D341Med (cell line): ENCODE results near the gene ZNF367.

Experiments
- DNase-seq: peaks from one replicate; pipeline ENCODE4 v3.0.0; 2012; ENCODE audit warnings: low spot score

The ZNF367 gene

DNA sequence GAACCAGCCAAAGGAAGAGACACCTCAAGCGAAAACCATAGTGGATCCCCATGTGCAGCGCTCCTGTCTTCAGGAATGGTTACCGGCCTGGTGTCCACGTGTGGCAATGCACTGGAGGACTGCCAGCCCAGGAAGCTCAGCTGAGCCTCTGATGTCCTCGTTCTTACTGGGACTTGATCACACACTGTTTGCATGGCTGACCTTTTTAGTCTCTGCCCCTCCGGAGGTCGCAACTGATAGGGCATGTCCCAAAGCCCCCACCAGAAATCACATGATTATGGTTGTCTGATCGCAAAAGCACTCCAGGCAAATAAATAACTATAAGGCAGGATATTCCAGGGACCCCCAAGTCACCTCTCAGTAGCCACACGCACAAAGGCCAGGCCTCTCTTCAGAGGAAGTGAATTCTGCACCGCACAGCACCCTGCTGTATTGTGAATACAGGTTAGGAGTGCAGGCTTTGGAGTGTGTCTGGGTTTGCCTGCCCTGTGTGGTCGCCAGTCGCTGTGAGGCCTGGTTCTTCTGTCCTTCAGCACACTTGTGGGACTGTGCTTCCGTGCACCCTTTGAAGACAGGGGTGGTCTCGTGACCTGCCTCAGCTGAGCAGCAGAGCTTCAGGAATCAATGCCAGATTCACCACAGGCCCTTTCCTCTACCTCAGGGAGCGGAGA, 18.4 kb upstream of the ZNF367 start:
- no peak for DNase-seq

DNA sequence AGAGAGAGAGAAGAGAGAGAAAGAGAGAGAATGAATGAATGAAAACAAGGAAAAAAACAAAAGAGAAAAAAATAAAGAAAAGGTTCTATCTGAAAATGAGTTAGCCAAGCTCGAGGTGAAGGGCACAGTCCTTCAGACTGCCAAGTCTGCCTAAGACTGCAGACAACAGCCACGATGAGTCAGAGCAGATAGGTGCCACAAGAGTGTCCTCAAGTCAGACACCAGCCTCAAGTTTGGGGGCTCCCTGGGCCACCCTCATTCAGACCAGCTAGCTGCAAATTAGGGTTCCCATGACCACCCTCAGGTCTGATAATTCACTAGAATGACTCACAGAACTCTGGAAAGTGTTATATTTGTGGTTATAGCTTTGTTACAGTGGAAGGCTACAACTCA, 17.9 kb upstream of the ZNF367 start:
- no peak for DNase-seq

DNA sequence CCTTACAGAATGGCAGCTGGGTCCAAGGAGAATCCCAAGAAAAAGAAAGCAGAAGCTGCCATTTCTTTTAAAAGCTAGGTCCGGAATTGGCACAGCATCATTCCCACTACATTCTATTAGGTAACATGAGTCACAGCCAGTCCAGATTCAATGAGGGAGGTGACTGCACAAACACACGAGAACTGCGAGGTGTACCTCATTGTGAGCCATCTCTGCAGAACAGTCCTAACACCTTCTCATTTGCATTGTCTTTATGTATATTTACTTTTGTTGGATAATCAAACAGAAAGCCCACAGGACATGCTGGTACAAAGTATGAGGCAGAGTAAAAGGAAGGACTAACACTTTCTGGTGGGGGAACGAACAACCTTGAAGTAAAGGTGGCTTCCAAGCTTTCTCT, 17.2 kb upstream of the ZNF367 start:
- DNase-seq = no peak

DNA sequence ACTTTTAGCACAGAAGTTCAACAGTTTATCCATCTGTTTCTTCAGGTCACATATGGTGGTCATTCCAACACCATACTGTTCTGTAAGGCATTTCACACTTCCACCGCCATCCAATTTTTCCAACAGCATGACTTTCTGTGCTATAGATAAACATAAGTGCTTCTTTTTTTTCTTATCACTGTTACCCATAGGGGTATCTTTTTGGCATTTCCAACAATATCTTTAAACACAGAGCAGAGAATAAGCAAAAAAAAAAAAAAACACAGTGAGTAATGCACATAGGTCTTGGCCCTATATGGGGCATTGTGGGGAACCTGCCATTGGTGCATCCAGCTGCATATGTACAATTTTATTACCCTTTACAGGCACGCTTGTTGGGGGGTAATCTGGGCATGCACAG, 12.2 kb upstream of the ZNF367 start:
- DNase-seq = no peak

DNA sequence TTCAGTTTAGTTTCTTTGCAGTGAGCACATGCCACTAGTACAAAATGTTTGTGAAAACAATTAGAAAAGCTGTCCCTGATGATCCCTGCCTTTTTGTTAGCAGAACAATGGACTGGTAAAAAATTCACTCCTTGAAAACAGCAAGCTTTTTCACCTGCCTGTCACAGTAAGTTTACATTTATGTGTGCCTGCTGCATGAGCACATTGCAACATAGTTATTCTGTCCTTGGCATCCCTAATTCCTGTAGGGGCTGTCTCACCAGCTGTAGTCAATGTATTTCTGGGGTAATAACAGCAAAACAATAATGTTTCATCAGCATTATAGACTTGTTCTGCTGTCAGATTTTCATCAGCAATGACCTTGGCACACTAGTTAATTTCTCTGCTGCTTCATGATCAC, 11.6 kb upstream of the ZNF367 start:
- no peak for DNase-seq

DNA sequence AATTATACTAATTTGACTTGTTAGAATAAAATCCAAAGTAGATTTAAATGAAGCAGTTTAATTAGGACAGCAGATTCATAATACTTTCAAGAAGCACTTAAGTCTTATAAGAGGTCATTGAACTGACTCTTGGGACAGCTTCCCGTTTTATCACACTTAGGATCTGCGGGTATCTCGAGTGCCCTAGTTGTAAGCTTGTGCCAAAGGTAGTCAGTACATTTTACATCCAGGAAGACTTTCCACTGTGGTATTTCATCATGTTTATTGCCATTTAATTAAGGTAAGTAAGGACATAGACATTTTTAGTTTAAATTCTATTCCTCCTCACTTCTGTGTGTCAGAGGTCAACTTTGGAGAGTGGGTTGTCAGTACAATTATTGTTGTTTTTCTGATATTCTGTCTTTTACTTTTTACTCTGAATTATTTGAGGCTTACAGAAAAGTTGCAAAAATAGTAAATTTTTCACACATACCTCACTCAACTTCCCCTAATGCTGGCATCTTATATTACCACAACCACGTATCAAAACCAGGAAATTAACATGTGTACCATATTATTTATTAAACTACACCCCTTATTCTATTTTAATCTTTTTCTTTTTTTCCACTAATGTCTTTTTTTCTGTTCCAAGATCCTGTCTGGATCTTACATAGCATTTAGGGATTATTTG, 7.5 kb upstream of the ZNF367 start:
- no peak for DNase-seq

DNA sequence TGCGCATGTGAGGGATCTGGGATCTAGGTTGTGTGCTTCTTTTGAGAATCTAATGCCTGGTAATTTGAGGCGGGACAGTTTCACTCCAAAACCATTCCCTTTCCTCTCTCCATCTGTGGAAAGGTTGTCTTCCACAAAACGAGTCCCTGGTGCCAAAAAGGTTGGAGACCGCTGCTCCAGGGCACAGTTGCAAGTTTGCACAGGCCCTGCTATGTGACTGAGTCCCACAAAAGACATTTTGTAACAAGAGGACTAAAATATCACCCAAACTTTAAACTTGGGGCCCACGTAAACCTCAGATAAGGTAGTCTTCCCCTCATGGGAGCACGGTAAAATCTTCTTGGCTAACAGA, 5.8 kb upstream of the ZNF367 start:
- DNase-seq = no peak

DNA sequence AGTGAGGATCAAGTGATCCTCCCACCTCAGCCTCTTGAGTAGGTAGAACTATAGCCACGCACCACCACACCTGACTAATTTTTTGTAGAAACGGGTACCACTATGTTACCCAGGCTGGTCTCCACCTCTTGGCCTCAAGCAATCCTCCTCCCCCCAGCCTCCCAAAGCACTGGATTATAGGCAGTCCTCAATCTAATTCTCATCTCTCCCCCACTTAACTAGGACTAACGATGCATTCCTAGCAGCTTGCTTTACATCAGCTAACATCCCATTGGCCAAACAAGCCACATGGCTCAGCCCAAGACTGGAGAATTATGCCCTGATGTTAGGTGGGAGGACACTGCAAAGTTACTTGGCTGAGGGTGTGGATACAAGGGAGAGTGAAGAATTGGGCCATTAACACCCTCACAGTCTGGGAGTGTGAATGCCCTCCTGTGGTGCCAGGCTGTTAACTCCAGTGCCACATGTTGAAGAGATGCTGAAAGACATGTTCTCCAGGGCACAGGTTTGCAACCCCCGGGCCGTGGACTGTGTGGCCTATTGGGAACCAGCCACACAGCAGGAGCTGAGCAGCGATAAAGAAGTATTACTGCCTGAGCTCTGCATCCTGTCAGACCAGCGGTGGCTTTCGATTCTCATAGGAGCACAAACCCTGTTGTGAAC, 5.3 kb upstream of the ZNF367 start:
- no peak for DNase-seq

DNA sequence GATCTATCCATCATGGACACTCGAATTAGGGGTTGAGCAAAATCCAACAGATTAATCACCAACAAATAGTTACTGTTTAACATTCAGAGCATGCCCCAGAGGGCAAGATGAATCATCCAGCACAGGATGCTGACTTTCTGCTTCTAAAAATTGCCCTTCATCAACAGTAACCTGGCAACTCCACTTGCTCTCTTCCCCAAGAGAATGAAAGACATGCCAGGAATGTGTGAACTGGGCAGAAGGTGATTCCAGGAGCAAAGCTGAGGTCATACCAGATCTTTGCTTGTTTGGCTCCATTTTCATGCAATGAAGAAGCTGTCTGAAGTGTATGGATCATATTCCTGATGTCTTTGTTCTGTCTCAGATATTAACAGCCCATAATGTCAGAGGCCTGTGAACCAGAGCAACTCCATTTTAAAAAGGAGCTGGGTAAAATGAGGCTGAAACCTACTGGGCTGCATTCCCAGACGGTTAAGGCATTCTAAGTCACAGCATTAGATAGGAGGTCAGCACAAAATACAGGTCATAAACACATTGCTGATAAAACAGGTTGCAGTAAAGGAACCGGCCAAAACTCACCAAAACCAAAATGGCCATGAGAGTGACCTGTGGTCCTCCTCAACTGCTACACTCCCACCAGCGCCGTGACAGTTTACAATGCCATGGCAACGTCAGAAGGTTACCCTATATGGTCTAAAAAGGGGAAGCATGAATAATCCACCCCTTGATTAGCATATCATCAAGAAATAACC, 2.5 kb upstream of the ZNF367 start:
- DNase-seq = no peak

DNA sequence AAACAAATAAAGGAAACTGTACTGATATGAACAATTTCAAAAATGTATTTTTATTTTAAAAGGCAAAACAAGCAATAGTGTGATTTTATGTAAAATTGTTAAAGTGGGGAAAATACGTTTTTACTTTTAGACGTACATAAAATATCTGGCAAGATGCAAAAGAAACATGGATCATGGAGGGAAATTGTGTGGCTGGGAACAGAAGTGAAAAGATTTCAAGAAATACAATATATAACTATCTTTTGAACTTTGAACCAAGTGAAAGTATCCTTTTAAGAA, 1.5 kb upstream of the ZNF367 start:
- no peak for DNase-seq

DNA sequence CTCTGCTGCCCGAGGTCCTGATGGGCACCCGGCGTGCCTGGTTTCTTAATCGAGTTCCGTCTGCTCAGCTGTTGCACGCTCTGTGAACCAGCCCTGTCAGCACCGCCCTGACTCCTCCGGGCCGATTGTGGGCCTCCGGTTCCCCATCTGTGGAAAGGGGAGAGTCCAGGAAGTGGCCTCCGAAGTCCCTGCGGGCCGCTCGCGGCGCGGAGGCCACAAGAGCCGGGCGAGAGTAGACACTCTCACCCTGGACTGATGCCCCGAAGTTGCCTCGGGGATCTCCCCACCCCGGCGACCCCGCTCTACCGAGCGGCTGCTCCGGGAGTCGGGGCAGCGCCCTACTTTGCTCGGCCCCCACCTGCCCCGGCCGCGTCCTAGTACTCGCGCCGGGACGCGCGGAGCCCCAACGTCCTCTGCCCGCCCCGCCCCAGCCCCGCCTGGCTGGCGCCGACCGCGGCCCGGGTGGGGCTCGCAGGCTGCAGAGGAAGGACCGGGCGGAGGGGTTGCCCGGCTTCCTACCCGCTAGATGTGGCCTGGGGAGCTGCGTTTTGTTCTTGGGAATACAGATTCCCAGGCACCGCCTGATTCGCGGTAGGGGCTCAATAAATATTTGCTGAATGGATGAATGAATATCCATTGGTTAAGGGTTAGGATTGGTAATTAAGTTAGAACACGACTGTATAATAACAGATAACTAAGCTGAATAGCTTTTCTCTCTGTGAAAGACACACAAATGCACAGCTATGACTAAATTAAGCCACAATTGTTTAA, 935 bp upstream of the ZNF367 start:
- peak; percentile 86 for DNase-seq

DNA sequence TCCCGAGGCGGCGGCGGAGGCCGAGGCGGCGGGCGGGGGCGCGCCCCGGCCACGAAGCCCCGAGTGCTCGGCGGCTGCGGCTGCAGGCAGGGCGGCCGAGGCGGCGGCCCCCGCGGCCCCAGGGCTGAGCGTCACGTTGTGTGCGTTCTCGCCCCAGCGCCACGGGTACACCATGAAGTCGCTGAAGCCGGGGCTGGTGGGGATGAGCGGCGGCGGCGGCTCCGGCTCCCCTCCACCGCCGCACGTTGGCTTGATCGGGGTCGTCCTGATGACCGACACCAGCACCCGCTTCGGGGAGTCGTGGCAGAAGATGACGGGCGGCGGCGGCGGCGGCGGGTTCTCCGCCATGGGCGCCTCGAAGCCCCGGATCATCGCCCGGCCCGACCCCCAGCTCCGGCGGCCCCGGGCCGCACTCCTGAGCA, 498 bp downstream of the ZNF367 start:
- peak; percentile 50 for DNase-seq

DNA sequence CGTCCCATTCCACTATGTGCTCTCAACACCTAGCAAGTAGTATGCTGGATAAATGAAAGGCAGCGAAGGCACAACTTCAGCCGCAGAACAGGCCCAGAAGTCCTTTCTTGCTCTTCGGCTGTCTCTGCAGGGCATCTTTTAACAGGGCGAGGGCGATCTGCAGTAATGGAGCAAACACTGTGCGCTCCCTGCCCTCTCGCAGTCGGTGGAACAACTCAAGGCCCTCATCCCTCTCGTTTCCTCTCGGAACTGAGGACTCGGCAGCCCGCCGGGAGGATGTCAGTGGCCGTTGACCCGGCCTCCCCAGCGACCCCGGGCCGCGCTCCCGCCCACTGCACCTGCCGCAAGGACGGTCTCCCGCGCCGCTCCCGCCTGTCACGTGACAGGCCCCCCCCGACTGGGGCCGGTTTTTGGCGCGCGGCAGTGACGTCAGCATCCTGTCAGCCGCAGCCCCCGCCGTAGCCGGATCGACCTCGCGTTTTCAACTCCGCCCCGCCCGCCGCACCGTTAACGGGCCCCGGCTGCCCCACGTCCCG, 1.1 kb downstream of the ZNF367 start:
- peak; percentile 93 for DNase-seq

DNA sequence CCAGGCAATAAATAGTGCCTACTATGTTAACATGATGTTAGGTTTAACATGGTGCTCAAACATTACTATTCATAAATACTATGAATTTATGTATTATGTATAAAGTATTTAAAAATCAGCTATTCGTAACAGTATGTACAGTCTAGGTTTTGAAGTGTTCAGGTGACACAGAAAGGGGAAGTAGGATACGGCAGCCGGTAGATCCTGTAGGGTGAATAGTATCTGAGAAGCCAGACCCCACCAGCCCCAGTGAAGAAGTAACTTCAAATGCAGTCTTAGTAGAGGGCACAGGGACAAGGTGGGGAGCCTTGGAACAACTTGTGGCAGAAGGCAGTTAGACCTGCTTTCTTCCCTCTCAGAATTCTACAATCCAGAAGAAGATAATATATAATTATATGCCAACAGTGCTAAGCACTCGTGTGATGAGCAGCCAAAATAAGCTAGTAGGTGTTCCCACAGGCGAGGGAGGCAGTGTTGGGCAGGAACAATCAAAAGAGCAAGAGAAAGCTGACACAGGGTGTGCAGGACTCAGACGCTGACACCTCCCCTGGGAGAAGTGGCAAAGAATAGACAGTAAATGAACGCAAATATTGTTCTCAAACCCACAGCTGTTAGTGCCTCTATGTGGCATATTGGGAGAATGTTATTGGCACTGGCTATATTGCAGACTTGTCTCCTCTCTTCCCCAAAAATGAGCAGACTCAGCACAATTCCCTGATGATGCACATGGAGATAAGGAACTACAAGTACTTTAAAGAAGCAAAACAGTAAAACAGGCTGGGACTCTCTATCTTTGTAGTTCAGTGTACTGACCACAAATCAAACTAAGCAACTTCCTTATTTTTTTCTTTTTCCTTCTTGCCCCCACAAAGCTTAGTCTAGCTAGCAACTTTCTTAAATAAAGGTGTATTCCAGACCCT, 4.6 kb downstream of the ZNF367 start:
- DNase-seq = no peak

DNA sequence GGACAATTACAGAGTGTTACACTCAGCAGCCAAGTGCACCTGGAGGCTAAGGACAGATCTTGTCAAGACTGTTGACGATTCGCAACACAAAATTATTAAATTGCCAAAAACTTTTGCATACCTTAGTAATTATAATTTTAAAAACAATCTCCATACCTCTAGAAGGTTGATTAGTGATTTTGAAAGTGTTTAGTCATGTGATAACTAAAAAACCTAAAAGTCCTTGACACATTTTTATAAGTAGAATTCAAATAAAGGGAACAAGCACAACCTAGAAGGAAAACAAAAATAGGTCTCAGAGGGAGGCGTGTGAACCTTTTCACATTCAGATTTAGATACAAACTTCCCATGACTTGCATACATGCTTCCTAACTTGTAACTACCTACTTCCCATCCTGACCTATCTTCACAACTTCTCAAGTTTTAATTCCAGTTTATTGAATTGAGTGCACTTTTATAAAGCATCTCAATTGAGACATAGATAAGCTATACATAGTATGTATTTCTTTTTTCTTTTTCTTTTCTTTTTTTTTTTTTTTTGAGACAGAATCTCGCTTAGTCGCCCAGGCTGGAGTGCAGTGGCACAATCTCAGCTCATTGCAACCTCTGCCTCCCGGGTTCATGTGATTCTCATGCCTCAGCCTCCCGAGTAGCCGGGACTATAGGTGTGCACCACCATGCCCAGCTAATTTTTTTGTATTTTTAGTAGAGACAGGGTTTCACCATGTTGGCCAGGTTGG, 5.8 kb downstream of the ZNF367 start:
- no peak for DNase-seq

DNA sequence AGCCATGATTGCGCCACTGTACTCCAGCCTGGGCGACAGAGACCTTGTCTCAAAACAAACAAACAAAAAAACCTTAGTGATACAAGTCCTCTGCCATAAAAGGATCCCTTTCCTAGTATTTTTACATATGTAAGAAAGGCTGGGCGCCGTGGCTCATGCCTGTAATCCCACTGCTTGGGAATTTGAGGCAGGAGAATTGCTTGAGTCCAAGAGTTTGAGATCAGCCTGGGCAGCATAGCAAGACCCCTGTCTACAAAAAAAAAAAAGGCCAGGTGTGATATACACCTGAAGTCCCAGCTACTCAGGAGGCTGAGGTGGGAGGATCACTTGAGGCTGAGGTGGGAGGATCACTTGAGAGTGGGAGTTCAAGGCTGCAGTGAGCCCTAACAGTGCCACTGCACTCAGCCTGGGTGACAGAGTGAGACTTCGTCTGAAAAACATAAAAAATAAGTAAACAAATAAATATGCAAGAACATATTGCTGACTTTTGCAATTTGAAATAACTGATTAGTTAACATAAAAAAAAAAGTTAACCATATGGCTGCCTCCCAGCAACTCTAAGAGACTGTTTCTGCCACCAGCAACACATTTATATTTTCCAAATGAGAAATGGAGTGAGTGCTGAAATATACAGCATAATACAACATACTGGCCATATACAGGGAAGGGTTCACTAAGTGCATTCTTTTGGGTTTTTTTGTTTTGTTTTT, 6.9 kb downstream of the ZNF367 start:
- no peak for DNase-seq

DNA sequence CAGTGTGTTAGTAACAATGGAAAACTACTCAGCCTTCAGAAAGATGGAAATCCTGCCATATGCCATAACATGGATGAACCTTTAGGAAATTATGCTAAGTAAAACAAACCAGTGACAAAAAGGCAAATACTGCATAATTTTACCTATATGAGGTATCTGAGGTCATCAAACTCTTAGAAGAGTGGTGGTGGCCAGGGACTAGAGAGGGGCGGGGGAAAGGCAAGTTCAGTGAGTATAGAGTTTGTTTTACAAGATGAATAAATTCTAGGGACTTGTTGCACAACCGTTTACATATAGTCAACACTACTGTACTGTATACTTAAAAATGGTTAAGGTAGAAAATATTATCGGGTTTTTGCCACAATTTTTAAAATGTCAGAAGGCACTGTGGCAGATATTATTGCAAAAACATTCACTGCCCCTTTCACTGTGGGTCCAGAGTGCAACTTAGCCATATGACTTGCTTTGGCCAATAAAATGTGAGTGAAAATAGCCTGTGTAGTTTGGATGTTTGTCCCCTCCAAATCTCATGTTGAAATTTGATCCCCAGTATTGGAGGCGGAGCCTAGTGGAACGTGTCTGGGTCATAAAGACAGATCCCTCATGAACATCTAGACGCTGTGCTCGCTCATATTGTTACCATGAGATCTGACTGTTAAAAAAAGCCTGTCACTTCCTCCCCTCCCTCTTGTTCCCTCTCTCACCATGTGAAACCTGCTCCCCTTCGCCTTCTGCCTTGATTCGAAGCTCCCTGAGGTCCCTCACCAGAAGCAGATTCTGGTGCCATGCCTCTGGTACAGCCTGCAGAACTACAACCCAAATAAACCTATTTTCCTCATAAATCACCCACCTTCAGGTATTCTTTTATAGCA, 9.5 kb downstream of the ZNF367 start:
- no peak for DNase-seq

DNA sequence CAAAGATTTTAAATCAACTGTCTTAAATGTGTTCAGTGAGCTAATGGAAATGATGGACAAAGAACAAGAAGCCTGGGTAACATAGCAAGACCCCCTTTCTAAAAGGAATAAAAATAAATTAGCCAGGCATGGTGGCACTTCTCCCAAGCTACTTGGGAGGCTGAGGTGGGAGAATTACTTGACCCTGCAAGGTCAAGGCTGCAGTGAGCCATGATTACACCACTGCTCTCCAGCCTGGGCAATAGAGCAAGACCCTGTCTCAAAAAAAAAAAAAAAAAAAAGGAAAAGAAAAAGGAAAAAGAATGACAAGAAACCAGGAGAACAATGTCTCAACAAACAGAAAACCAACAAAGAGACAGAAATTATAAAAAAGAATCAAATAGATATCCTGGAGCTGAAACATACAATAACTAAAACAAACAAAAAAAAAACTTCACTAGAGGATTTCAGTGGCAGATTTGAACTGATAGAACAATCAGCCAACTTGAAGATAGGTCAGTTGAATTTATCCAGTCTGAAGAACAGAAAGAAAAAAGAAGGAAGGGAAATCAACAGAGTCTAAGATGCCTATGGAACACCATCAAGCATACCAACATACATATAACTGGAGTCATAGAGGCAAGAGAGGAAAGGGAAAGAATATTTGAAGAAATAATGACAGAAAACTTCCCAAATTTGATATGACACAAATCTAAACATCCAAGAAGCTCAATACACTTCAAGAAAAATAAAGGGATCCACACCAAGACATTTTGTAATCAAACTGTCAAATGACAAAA, 17.8 kb downstream of the ZNF367 start:
- no peak for DNase-seq
